Activated T-cell treated with anti-CD3 and anti-CD28 coated beads, Interleukin-2, amount 50 U/mL, for 48 hours (primary cell): ENCODE measurements around the gene FAM234B.
"Not testable (repeated sequence)": the region's sequence is repeated elsewhere in the genome, so short reads cannot be mapped to it uniquely, and the experiment has no call there.

Source experiments
- DNase-seq, 2 experiments: peaks; one replicate each; pipeline ENCODE4 v3.0.0-alpha.2; 2020

The FAM234B gene

DNA sequence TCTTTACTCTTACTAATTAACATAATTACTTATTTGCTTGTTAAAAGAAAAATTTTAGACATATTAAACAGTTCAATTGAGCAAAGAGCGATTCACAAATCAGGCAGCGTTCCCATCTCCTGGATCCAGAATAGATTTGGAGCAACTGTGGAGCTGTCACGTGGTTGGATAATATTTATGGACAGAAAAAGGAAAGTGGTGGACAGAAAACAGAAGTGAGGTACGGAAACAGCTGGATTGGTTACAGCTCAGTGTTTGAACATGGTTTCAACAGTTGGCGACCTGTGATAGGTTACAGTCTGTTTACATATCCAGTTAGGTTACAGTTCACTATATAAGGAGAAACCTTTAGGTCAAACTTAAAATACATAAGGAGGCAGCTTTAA is 19.7 kb upstream of the FAM234B start:
- DNase-seq = no peak

DNA sequence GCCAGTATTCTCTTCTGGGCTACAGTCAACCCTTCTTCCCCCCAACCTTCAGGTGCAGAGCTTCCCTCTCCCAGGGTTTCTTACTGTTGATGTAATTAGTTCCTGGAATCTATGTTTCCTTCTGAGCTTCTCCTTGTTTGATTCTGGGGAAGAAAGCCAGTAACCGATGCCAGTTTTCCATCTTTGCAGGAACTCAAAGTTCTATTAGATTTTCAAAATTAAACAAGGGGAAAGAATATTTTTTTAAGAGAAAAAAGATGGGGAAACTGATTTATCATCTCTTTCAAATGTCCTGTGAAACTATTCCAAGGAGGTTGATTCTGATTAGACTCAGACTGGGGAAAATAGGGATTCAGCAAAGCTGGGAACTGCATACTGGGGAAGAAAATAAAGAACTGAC is 17.9 kb upstream of the FAM234B start:
- DNase-seq = no peak

DNA sequence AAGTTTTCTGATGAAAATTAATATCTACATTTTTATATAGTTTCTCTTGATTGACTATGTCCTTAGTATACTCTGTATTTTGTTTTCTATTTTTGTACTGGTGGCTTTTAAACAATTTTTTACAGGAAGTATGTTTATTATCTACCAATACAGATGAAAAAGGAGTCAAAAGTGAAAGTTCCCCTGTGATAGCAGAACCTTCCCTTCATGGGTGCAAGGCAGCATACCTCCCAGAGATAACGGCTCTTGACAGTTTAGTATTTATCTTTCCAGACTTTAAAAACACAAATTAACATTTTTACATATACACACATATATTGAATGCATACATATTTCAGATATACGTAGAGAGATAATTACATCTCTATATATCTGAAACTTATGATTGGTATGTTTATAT is 17.1 kb upstream of the FAM234B start:
- no peak for DNase-seq

DNA sequence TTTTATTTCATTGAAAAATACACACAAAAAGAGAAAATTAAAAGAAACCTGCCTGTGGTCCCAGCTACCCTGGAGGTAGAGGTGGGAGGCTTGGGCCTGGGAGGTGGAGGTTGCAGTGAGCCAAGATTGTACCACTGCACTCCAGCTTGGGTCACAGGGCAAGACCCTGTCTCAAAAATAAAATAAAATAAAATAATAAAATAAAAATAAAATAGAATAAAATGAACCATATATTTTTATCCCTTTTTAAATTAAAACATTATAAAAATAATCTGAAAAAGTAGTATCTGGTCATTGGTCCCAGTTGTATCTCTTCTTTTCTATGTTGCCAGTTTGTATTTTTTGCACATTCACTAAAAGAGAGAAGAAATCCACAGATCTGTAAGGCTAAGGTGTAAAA is 16.7 kb upstream of the FAM234B start:
- DNase-seq = no peak

DNA sequence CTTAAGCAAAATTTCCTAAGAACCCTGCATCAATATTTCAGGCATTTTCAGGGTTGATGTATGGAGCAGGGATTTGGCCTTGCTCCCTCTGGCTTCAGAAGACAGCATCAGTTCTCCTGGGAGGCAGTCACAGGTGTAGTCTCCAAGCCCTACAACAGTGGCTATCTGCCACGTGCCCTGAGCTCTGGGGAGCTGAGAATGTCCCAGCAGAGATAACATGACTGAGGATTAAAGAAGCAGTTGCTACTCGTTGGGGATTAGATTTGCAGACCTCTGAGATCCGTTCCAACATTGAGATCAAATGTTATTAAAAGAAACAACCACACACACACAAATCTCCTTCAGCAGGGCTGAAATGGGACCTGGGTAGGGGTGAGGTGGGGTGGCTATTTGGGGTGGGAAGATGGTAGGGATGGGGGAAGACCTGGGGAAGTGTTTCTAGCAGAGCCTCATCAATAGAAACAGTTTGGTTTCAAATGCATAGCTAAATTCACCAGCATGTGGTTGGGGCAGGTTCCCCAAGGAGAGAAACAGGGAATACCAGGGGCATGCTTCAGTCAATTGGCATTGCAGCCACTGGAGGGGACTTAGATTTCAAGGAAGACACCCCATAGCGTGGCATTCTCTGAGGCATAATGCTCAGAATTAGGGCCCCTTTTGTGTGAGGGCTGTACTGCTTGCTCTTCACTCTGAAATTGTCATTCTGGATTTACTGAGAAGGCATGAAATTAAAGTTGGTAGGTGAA is 15.2 kb upstream of the FAM234B start:
- no peak for DNase-seq

DNA sequence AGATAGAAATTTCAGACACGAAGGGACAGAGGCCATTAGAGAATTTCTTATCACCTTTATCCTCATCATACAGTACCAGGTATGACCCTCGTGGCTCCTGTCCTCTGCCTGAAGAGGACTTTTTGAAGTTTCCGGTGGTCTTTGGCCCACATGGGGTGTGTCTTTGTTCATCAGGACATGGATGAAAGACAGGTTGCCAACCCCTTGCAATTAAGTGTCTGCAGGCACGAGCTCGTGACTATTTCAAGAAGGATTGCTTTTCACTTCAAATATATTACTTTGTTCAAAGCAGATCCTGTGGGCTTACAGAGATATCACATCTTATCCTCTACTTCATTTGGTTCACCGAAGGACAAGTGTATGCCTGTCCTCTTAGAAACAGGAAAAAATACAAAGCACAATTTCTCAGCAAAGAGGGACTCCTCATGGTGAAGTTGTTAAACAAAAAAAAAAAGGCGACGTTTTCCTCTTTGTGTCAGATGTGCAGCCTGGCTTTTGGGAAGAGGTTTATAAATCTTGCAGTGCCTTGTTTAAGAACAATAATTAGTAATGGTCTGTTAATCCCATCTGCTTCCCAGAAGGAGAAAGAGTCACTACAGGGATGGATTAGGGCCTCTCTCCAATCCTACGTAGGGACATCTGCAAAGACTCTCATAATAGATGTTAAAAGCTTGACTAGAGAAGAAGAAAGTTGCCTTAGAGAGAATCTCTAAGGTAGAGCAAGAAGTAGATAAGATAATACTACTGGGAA is 13.5 kb upstream of the FAM234B start:
- no peak for DNase-seq

DNA sequence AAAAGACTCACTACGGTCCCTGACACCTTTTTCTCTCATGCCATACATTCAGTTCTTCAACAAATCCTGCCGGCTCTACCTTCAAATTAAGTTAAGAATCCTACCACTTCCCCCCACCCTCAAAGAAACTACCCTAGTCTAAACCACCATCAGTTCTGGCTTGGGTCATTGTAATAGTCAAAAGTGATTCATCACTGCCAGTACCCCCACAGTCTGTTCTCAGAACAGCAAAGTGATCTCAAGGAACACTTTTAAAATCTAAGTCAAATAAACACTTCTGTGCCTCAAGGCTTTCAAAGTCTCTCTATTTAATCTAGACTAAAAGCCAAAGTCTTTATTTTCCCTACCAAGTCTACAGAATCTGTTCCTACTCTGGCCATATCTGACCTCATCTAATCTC is 12.0 kb upstream of the FAM234B start:
- no peak for DNase-seq

DNA sequence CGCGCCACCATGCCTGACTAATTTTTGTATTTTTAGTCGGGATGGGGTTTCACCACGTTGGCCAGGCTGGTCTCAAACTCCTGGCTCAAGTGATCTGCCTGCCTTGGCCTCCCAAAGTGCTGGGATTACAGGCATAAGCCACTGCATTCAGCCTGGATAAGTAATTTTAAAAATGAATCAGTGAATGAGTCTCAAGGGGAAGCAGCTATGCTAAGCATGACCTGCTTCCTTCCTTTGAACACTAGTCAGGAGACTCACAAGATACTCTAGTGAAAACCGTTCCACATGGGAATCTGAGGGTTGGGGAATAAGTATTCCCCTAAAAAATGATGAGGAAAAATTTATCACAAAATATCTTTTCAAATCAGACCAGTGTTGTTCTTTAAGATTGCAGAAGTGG is 10.7 kb upstream of the FAM234B start:
- no peak for DNase-seq

DNA sequence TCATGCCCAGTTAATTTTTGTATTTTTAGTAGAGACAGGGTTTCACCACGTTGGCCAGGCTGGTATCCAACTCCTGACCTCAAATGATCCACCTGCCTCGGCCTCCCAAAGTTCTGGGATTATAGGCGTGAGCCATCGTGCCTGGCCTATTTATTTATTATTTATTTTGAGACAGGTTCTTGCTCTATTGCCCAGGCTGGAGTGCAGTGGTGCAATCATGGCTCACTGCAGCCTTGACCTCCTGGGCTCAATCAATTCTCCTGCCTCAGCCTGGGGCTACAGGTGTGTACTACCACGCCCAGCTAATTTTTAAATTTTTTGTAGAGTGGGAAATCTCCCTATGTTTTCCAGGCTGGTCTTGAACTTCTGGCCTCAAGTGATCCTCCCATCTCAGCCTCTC is 8.8 kb upstream of the FAM234B start:
- DNase-seq = not testable (repeated sequence)

DNA sequence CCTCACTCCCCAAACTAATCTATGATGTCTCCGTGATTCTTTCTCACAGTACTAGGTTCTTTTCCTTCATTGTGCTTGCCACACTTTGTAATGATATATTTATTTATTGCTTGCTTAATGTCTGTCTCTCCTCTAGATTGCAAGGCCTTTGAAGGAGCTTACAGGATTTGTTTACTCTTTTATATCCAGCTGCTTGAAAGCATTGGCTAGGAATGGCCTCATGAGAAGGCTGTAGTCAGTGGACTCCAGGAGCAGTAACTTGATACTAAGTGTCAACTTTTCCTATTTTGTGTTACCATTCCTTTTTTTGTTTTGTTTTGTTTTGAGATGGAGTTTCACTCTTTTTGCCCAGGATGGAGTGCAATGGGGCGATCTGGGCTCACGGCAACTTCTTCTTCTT is 7.3 kb upstream of the FAM234B start:
- DNase-seq = no peak

DNA sequence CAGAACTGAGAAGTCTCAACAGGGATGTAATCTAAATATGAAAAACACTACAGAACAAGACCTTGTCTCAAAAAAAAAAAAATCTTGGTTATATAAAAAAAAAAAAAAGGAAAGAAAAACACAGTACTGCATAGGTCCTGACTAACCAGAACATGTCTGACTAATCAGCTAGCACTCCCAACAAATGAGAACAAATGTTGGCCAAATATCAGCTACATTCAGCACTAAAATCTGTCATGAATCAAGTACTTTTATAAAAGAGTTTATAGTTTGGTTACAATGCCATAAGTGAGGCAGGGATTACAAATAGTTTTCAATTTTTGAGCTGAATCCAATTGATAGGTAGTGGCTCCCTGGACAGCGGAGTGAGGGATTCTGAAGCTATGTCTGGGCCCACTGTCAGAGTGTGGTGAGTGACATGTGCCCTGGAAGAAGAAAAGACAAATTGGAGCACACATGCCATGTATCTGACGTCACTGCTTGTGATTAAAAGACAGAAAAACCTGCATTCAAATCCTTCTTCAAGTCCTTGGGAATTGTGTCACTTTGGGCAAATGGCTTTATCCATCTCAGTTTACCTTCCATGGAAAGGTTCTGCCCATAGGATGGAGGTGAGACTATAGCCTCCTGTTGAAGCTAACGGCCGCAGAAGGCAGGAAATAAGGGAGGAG is 5.6 kb upstream of the FAM234B start:
- DNase-seq = no peak

DNA sequence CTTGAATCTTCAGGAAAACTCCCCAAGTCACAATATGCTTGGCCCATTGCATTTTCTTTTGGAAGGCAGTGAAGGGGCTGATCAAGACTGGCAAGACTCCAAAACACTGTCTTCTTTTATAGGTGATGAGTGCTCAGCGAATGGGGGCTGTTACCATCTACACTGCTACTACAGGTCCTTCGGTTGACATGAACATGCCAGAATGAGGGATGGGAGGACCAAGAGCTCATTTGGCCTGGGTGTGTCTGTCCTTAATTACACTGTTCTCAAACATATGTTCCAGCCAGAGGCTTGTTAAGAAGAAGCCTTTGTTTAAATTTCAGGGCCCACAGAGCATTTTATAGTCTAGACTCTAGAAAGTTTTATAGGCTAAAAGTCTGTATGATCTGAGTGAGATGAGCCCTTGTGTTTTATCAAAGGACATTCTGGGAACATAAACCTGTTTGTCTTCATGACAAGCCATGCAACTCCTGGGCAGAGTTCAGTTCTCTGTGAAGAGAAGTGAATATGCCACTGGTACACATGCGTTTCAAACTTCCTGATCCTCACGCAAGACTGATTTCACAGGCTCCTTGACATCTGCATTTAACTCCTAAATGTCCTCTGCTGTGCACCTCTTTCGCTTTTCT is 4.7 kb upstream of the FAM234B start:
- DNase-seq = no peak

DNA sequence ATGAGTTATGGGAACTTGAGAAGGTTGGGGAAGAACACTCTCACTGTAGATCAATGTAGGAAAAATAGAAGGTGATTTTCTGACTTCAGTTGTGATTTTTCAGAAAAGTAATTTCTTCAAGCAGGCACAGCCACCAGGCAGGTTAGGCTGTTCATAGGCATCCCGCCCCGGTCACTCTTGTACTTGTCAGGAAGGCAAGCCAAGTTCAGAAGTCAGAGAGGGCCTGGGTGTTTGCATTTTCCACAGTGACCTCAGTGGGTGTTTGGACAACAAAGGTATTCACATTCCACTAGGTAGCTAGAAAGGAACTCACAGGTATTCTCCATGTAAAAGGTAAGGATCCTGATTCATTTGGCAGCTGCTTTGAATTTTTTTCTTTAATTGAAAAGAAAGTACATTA is 3.0 kb upstream of the FAM234B start:
- no peak for DNase-seq

DNA sequence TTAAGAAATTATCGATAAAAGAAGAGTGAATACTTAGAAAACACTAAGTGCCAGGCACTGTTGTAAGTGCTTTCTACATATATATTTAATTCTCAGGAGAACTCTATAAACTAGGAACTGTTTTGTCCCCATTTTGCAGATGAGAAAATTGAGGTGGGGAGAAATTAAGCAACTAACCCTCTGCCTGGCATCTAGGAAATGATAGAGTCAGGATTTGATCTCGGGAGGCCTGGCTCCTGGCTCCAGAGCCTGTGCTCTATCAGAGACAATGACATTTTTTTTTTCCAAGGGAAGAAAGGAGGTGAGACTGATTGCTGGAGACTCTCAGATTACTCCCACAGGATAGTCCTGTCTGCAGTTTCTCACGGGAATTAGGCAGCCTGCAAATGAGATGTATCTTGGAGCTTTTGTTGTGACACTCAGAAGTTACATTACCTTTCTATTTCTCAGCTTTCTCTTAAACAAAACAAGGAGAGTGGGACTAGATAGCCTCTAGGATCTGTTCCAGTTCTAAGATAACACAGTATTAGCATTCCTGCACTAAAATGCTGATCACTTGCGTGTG is 1.4 kb upstream of the FAM234B start:
- DNase-seq = no peak

DNA sequence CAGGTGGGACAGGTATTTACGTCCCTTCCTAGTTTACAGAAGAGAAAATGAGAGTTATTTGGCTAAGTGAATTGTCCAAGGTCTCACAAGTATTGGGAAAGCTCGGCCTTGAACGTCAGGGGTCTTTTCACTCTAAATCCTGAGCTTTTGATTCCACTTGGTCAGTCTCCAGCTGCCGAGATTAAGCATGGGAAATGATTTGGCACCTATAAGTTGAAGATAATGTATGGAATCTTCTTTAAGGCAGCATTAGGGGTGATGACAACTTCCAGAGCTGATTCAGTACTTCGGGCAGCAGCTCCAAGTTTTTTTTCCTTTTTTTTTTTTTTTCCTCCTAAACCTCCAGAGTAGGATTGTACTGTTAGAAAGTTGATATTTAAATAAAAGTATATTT is 722 bp downstream of the FAM234B start:
- no peak for DNase-seq

DNA sequence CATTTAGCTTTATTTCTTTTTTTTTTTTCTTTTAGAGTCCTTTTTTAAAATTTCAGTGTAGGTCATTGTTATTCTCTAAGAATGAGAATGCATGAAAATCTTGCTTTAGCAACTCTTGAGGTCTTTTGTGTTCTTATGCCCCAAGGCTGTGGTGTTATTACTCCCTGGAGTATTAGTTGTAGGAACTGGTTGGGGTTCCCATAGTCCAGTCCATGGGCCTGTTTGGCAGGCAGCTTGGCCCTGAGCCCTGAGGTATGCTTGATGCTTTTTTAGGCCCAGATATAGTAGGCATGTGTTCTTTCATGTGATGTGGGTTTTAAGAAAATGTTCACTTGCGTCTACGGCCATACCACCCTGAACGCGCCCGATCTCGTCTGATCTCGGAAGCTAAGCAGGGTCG is 1.6 kb downstream of the FAM234B start:
- DNase-seq = no peak

DNA sequence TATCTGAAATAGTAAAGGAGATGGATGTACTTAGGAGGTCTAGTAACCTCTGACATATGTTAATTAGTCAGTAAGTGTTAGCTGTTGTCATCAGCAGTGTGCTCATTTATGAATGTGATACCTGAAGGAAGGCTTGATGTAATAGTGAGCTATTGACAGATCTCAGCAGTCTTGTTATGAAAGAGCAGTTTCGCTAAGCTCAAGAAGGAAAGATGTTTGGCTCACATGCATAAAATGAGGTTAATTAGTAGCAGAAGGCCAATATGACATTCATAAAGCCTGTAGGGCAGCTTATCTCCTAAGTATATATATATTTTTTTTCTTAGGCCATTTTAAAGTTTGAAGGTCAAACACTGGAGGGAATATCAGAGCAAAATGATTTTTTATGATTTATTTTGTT is 2.8 kb downstream of the FAM234B start:
- DNase-seq = no peak

DNA sequence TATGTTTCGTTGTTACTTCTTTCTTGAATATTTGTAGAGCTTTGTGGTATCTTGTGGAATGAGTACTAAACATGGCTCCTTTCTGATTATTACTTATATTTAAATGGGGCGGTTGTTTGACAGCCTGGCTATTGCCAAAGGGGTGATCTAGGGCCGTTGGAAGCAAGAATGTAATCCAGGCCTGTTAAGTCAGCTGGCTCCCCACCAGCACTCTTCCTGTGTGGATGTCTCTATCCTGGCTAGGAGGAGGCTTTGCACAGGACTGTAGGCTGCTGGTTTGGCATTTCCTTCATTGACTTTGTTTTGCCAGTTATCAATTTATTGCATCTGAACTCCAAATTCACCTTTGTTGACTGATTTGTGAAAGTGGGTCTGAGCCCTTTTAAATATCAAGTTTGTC is 5.6 kb downstream of the FAM234B start:
- DNase-seq = no peak

DNA sequence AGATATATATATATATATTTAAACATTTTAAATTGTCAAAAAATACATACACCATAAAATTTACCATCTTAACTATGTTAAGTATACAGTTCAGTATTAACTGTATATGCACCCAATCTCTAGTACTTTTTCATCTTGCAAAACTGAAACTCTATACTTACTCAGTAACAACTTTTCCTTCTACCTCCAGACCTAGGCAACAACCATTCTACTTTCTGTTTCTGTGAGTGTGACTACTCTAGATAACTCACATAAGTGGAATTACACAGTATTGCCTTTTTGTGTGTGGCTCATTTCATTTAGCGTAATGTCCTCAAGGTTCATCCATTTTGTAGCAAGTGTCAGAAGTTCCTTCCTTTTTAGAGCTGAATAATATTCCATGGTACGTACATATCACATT is 8.2 kb downstream of the FAM234B start:
- DNase-seq = no peak

DNA sequence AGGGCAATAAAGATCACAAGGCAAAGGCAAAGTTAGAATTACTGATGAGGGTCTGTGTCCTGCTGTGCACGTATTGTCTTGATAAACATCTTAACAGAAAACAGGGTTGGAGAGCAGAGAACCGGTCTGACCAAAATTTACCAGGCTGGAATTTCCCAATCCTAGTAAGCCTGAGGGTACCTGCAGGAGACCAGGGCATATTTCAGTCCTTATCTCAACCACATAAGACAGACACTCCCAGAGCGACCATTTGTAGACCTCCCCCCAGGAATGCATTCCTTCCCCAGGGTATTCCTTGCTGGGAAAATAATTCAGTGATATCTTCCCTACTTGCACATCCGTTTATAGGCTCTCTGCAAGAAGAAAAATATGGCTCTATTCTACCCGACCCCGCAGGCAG is 9.4 kb downstream of the FAM234B start:
- not testable (repeated sequence) for DNase-seq

DNA sequence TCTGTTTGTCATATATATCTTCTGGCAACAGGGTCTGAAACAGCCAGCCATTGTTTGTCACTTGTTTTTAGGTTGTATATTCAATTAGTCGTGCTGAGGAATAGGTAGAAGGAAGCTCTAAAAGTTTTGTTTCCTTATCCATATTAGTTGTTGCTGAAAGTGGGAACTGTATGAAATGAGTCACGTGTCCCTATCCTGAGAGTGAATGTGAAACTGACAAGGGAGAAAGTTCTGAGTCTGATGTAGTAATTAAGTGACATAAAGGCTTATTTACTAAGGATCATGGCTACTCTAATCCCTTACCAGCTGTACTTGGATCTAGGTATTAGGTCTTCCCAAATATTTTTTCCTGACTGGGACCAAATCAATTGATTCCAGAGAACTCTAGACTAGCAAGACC is 16.4 kb downstream of the FAM234B start:
- DNase-seq = no peak

DNA sequence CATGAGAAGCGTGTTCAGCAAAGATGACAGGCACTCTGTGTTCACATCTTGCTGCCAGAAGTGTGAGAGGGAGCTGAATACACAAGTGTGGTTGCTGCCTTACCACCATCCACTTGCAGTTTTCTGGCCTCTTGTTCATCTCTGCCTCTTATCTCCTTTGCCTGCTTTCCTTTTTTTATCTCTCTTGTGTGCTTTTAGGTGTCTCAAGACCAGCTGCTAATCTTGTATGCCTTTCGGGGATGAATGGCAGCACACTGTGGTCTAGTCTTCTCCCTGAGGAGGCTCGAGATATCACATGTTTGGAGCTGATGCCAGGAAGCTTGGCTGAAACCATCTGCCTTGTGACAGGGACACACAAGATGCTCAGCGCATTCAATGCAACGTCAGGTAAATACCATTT is 17.2 kb downstream of the FAM234B start:
- DNase-seq = no peak

DNA sequence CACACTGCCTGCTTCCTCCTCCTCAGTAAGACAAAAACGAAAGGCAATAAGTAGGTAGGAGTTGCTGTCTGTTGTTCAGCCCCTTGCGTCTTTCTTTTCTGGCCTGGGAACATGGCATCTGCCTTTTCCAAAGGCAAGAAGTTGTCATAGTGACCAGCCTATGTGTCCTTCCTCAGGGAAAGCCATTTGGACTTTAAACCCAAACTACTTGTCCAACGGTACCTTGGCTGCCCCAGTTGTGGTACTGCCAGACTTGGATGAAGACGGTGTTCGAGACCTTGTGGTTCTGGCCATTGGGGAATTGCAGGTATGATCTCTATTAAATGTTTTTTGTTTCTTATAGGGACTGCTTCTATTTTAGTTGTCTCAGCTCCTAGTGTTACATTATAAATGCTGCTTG is 18.5 kb downstream of the FAM234B start:
- DNase-seq = no peak
